ENCODE results near the gene ARSG.

GRCh38 chr17:68359791-68360535, 68.7 kb downstream of the ARSG start:
- TF ChIP-seq E2F5 (CRISPR knock-in tag; IDR thresholded peaks at IDR 0.05): no peak
- TF ChIP-seq USF2 (CRISPR knock-in tag; IDR thresholded peaks at IDR 0.05): no peak
- no peak for TF ChIP-seq PREB (CRISPR knock-in tag; IDR thresholded peaks at IDR 0.05; ENCODE audit: borderline replicate concordance)
- no peak for TF ChIP-seq FOXJ3 (CRISPR knock-in tag; IDR thresholded peaks at IDR 0.05; ENCODE audit: borderline replicate concordance)
- TF ChIP-seq ZNF396 (CRISPR knock-in tag; IDR thresholded peaks at IDR 0.05; ENCODE audit: borderline replicate concordance): no peak
- no peak for TF ChIP-seq JUN (CRISPR knock-in tag; IDR thresholded peaks at IDR 0.05)
- no peak for TF ChIP-seq CTCF (IDR thresholded peaks at IDR 0.05)
- no peak for TF ChIP-seq KAT7 (CRISPR knock-in tag; IDR thresholded peaks at IDR 0.05; ENCODE audit: borderline replicate concordance)
- TF ChIP-seq MAX (CRISPR knock-in tag; IDR thresholded peaks at IDR 0.05): no peak
